Measurements from ENCODE around the gene NME7.

GRCh38 chr1:169155675-169156074 lies 211.9 kb downstream of the NME7 start:
- TF ChIP-seq POLR2A (IDR thresholded peaks at IDR 0.05) = no peak
- TF ChIP-seq CTCF (IDR thresholded peaks at IDR 0.05 in 8 of 11, conservative IDR thresholded peaks at IDR 0.05 in 3 of 11) = no peak
